C4-2B (cell line): ENCODE data around the gene ADGRD2.

ENCODE experiments used
- ZFX ChIP-seq: fragments of 450-650 bp; IDR thresholded peaks from 2 replicates; pipeline ENCODE4 v1.6.1; 2017
- TF ChIP-seq, protein P1 (sequence below): fragments of 450-650 bp; conservative IDR thresholded peaks from 2 replicates; pipeline ENCODE4 v1.5.1; 2017; ENCODE audit warnings: mild to moderate bottlenecking

DNA sequence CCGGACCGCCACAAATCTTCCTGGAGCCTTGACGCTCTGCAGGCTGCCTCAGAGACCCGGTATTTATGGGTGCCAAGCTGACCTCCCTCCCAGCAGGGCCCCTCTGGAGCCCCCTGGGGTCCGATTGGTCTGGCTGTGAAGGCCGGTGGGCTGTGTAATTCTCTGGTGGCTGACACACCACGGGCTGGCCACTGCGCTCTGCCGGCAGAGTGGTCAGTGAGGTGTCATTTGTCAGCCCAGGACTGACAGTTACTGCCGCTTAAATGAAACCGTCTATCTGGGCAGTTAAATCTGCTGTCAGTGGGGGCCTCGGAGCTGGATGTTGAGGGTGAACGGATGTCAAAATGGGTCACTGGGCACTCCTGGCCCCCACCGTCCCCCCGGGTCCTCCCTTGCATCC is 46.2 kb downstream of the ADGRD2 start:
- TF ChIP-seq, protein P1, sequence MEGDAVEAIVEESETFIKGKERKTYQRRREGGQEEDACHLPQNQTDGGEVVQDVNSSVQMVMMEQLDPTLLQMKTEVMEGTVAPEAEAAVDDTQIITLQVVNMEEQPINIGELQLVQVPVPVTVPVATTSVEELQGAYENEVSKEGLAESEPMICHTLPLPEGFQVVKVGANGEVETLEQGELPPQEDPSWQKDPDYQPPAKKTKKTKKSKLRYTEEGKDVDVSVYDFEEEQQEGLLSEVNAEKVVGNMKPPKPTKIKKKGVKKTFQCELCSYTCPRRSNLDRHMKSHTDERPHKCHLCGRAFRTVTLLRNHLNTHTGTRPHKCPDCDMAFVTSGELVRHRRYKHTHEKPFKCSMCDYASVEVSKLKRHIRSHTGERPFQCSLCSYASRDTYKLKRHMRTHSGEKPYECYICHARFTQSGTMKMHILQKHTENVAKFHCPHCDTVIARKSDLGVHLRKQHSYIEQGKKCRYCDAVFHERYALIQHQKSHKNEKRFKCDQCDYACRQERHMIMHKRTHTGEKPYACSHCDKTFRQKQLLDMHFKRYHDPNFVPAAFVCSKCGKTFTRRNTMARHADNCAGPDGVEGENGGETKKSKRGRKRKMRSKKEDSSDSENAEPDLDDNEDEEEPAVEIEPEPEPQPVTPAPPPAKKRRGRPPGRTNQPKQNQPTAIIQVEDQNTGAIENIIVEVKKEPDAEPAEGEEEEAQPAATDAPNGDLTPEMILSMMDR, result no peak
- TF ChIP-seq ZFX, result no peak
